K562 (cell line): Measurements from ENCODE around the gene ST8SIA2. TPM values are rescaled to one million over a fixed set of nuclear protein-coding genes. Genes with fewer than 3 reads are reported as not detected.

ENCODE experiments used
- ATAC-seq: fragments of 200-7000 bp; cut with Tn5 transposase; 3 replicates; pipeline ENCODE4 v1.9.1; 2020; ENCODE audit warnings: moderate library complexity
- BruUV-seq: library from RNA; stranded (reverse); fragments of 400-500 nt; replicated peaks from 2 replicates; lab custom pipeline; 2021; lab: Mats Ljungman, UMichigan
- CTCF ChIA-PET: fragments of 300-600 bp; formaldehyde crosslinking; extraction: SDS; loops from one replicate; lab custom pipeline; 2021; ENCODE audit warnings: low intra/inter-chr PET ratio; lab: Yijun Ruan, JAX
- POLR2A ChIA-PET: fragments of 300-600, 350-650 bp; sonication (Branson Sonifier 250); formaldehyde crosslinking; extraction: SDS; loops from one replicate; lab custom pipeline; 2021; ENCODE audit warnings: antibody characterized with exemption, inconsistent platforms; lab: Yijun Ruan, JAX
- DNase-seq, 4 experiments: peaks; one replicate each; pipeline versions ENCODE4 v3.0.0 to v3.0.0-alpha.2; 2011 to 2018; ENCODE audit warnings: low spot score in 3 of 4, mixed read lengths in 3 of 4; ENCODE audit errors: extremely low read depth in 1 of 4
- FAIRE-seq: peaks from 2 replicates; lab custom pipeline; 2011; peaks lifted over from hg19 to GRCh38; lab: Jason Lieb, UNC
- H2AFZ ChIP-seq: 2 replicates; pipeline ENCODE4 v1.6.0; 2011; ENCODE audit warnings: low read depth, low read length, control low read depth, inconsistent platforms
- H3K27ac ChIP-seq: fragments of 200-600 bp; 3 replicates; pipeline ENCODE4 v1.8.0; 2011; ENCODE audit warnings: low read depth, mild to moderate bottlenecking, control low read depth, inconsistent platforms, low read length, moderate library complexity, mixed read lengths; ENCODE audit errors: extremely low read depth
- H3K27me3 ChIP-seq, 2 experiments: fragments of 300-600 bp in 1 of 2; 2 replicates in 1 of 2; 3 replicates in 1 of 2; pipeline versions ENCODE4 v1.6.0 to v1.8.0; 2011; ENCODE audit warnings: inconsistent platforms in 2 of 2, low read length in 2 of 2, mild to moderate bottlenecking in 1 of 2, mixed read lengths in 1 of 2, moderate library complexity in 1 of 2; ENCODE audit not compliant: control insufficient read depth in 2 of 2, insufficient read depth in 2 of 2
- H3K36me3 ChIP-seq: fragments of 300-600 bp; 3 replicates; pipeline ENCODE4 v1.8.0; 2011; ENCODE audit warnings: mild to moderate bottlenecking, low read length, inconsistent platforms; ENCODE audit not compliant: control insufficient read depth, insufficient read depth
- H3K4me1 ChIP-seq, 2 experiments: fragments of 200-600 bp in 1 of 2; replicated peaks in 1 of 2; 2 replicates in 1 of 2; 3 replicates in 1 of 2; pipeline versions ENCODE4 v1.5.1 to v1.8.0; 2011; ENCODE audit warnings: inconsistent platforms in 2 of 2, low read length in 2 of 2, mild to moderate bottlenecking in 1 of 2, mixed read lengths in 1 of 2, moderate library complexity in 1 of 2; ENCODE audit not compliant: control insufficient read depth in 2 of 2, insufficient read depth in 2 of 2
- H3K4me2 ChIP-seq: 2 replicates; pipeline ENCODE4 v1.6.1; 2011; ENCODE audit warnings: low read length, control low read depth, inconsistent platforms, mixed read lengths; ENCODE audit not compliant: insufficient read depth
- H3K4me3 ChIP-seq: fragments of 200-600 bp; sonication (generic), shearing (Covaris generic); 2 replicates; pipeline ENCODE4 v1.5.1; 2016; ENCODE audit warnings: control low read depth, inconsistent platforms
- H3K79me2 ChIP-seq: fragments of 200-600 bp; 3 replicates; pipeline ENCODE4 v1.8.0; 2011; ENCODE audit warnings: low read length, inconsistent platforms; ENCODE audit not compliant: control insufficient read depth, insufficient read depth
- H3K9ac ChIP-seq, 2 experiments: 2 replicates each; pipeline versions ENCODE4 v1.6.0 to v1.6.1; 2011; ENCODE audit warnings: low read depth in 2 of 2, low read length in 2 of 2, control low read depth in 1 of 2, inconsistent platforms in 1 of 2, mild to moderate bottlenecking in 1 of 2, mixed read lengths in 1 of 2; ENCODE audit not compliant: insufficient read depth in 1 of 2
- H3K9me1 ChIP-seq: one replicate; pipeline ENCODE4 v1.6.0; 2011; ENCODE audit warnings: inconsistent platforms, mild to moderate bottlenecking, low read length, moderate library complexity; ENCODE audit not compliant: control insufficient read depth, insufficient read depth
- H3K9me3 ChIP-seq: replicated peaks from 2 replicates; pipeline ENCODE4 v1.5.1; 2011; ENCODE audit warnings: low read depth, low read length, inconsistent platforms; ENCODE audit not compliant: control insufficient read depth, insufficient read depth
- H4K20me1 ChIP-seq: replicated peaks from 2 replicates; pipeline ENCODE4 v1.6.1; 2011; ENCODE audit warnings: low read length, inconsistent platforms, mixed read lengths; ENCODE audit not compliant: control insufficient read depth, insufficient read depth
- ATF2 ChIP-seq: sonication (generic); formaldehyde crosslinking; IDR thresholded peaks from 2 replicates; pipeline ENCODE4 v1.8.1; 2022; ENCODE audit warnings: missing genetic modification reagents
- CBX5 ChIP-seq: IDR thresholded peaks from 2 replicates; pipeline ENCODE4 v1.6.1; 2014; ENCODE audit warnings: low read depth, borderline replicate concordance
- EHMT2 ChIP-seq: fragments of 450-650 bp; IDR thresholded peaks from 2 replicates; pipeline ENCODE4 v1.6.1; 2018; ENCODE audit warnings: antibody characterized with exemption
- FOXP4 ChIP-seq: sonication (generic); formaldehyde crosslinking; IDR thresholded peaks from 2 replicates; pipeline ENCODE4 v1.8.0; 2022; ENCODE audit warnings: mild to moderate bottlenecking, missing genetic modification reagents, borderline replicate concordance
- KAT2B ChIP-seq: IDR thresholded peaks from one replicate; pipeline ENCODE4 v1.6.1; 2012; ENCODE audit warnings: low read depth, mild to moderate bottlenecking, control low read depth, inconsistent platforms, low read length, moderate library complexity
- PTBP1 ChIP-seq: fragments of 200-400 bp; formaldehyde crosslinking; IDR thresholded peaks from 2 replicates; pipeline ENCODE4 v1.6.1; 2017; ENCODE audit warnings: low read depth, low read length
- RBFOX2 ChIP-seq: fragments of 200-400 bp; formaldehyde crosslinking; IDR thresholded peaks from 2 replicates; pipeline ENCODE4 v1.6.1; 2017; ENCODE audit warnings: low read depth, mild to moderate bottlenecking, low read length, moderate library complexity
- SMARCB1 ChIP-seq: IDR thresholded peaks from 2 replicates; pipeline ENCODE4 v1.6.1; 2011; ENCODE audit warnings: improper control_type of control experiment, low read depth; ENCODE audit not compliant: insufficient read length
- SNRNP70 ChIP-seq: fragments of 200-400 bp; formaldehyde crosslinking; optimal IDR thresholded peaks from 2 replicates; pipeline ENCODE3; 2017; ENCODE audit warnings: low read depth, low read length
- XRCC4 ChIP-seq: IDR thresholded peaks from one replicate; pipeline ENCODE4 v1.6.1; 2011; ENCODE audit not compliant: insufficient read depth, insufficient read length; ENCODE audit errors: extremely low read depth
- ZFPM2 ChIP-seq: fragments of 250-450 bp; sonication (Bioruptor Pico); IDR thresholded peaks from 2 replicates; pipeline ENCODE4 v1.5.1; 2022; ENCODE audit warnings: mild to moderate bottlenecking
- ZNF24 ChIP-seq: fragments of 450-650 bp; IDR thresholded peaks from 2 replicates; pipeline ENCODE4 v1.6.1; 2016
- WGBS: fragments of 100-300 bp; shearing (Covaris generic); methylation state at CpG from one replicate; pipeline ENCODE4 v1.1.6; 2016; ENCODE audit warnings: low coverage, mixed read lengths; ENCODE audit not compliant: insufficient coverage; ENCODE audit errors: missing lambda C conversion rate; 5-methylcytosine and 5-hydroxymethylcytosine counted together
- in situ Hi-C: fragments of 300-500 bp; cut with MboI; formaldehyde crosslinking; loops from 4 replicates; pipeline ENCODE4 v1.15.0; 2018; ENCODE audit warnings: inconsistent platforms, mixed read lengths
- intact Hi-C: fragments of 100-400 bp; cut with micrococcal nuclease; formaldehyde crosslinking; loops from 2 replicates; pipeline ENCODE4 v1.14.2; 2022
- polyA plus RNA-seq, 8 experiments: library from polyadenylated mRNA; depleted of rRNA in 4 of 8; stranded (reverse) in 5 of 8; unstranded in 3 of 8; fragments of >200 nt; fragmentation: Nextera tagmentation in 2 of 8; fragmentation: Illumina TruSeq in 1 of 8; extraction: Ambion mirVana in 2 of 8; extraction: Trizol in 1 of 8; gene quantifications; 2 replicates each; pipeline versions ENCODE4 v1.2.1 to v1.2.3, GENCODE V29; 2011 to 2014; ENCODE audit warnings: inconsistent platforms in 1 of 8, missing spikeins in 1 of 8
- total RNA-seq, 7 experiments: library from RNA; depleted of rRNA in 6 of 7; stranded (reverse); fragments of >200 nt in 6 of 7; fragmentation: Illumina TruSeq in 2 of 7; extraction: Trizol in 2 of 7; gene quantifications; 2 replicates each; pipeline versions ENCODE4 v1.2.1 to v1.2.3, GENCODE V29; 2011 to 2021; ENCODE audit warnings: low replicate concordance in 1 of 7

ST8SIA2 gene
- total and polyA plus RNA-seq, 9 of the 15 experiments (the other 6 are each of a cell fraction or from before 2014, with no cell fraction given): not detected

GRCh38 chr15:92409006-92409405, 15.3 kb downstream of the ST8SIA2 start:
- no TSS peak for BruUV-seq
- POLR2A ChIA-PET: interaction anchor here (0.5 to 0.6 kb wide), 2 partner anchors 16 to 177 kb away, joined by 3 read pairs; partner anchors contain the start of gene ST8SIA2
- no peak for ATAC-seq
- TF ChIP-seq CBX5: no peak
- TF ChIP-seq KAT2B: no peak
- TF ChIP-seq ATF2: no peak
- TF ChIP-seq ZNF24: no peak
- no peak for TF ChIP-seq RBFOX2
- no peak for TF ChIP-seq ZFPM2 (CRISPR knock-in tag)
- TF ChIP-seq XRCC4: no peak
- TF ChIP-seq FOXP4 (CRISPR knock-in tag): no peak
- TF ChIP-seq SMARCB1: no peak
- no peak for TF ChIP-seq EHMT2
- no peak for TF ChIP-seq PTBP1
- no peak for TF ChIP-seq SNRNP70
- TF ChIP-seq, all 486 proteins: peak for 0
- H3K9ac ChIP-seq: no peak overlapping the region
- intact Hi-C loops (no loop called here), in situ Hi-C loops (no loop called here)
- peaks cover 0 to 33% of the 10 kb centered on the region in 2 experiments; a peak in 2 of 5 replicates for H3K27me3 ChIP-seq
- H3K4me2 ChIP-seq: no peak overlapping the region
- FAIRE-seq (no peak), DNase-seq (no peak)
- no peaks in the 10 kb centered on the region; the same call in 1 of the 2 replicates for H4K20me1 ChIP-seq
- H2AFZ ChIP-seq: no peak overlapping the region
- H3K4me1 ChIP-seq: no peaks in the 10 kb centered on the region
- no peak overlapping the region for H3K27ac ChIP-seq
- 0% methylated on average over 5 of the region's 5 CpGs for WGBS
- H3K9me1 ChIP-seq: no peaks in the 10 kb centered on the region
- H3K9me3 ChIP-seq: no peaks in the 10 kb centered on the region
- no peak overlapping the region for H3K4me3 ChIP-seq
- H3K36me3 ChIP-seq: no peaks in the 10 kb centered on the region
- H3K79me2 ChIP-seq: no peaks in the 10 kb centered on the region
- CTCF ChIA-PET: no interaction called here
